Mucosa of descending colon (tissue), 3 donors: Measurements from ENCODE around the gene CLCN4. TPM values are rescaled to one million over a fixed set of nuclear protein-coding genes. Genes with fewer than 3 reads are reported as not detected.

ENCODE experiments used
- ATAC-seq: fragments of 200-7000 bp; cut with Tn5 transposase; one replicate; pipeline ENCODE4 v1.9.1; 2020; ENCODE audit warnings: mild to moderate bottlenecking, moderate library complexity
- DNase-seq, 3 donors: peaks; one replicate each; pipeline ENCODE4 v3.0.0-alpha.2; 2020
- H3K36me3 ChIP-seq: fragments of 200-600 bp; one replicate; pipeline ENCODE4 v1.8.0; 2021; ENCODE audit warnings: low read depth, mild to moderate bottlenecking
- H3K4me1 ChIP-seq: fragments of 200-600 bp; one replicate; pipeline ENCODE4 v1.8.0; 2021; ENCODE audit warnings: low read depth, mild to moderate bottlenecking
- H3K4me3 ChIP-seq: fragments of 200-600 bp; one replicate; pipeline ENCODE4 v1.8.0; 2021; ENCODE audit warnings: mild to moderate bottlenecking
- H3K9me3 ChIP-seq: fragments of 200-600 bp; one replicate; pipeline ENCODE4 v1.8.0; 2021; ENCODE audit warnings: mild to moderate bottlenecking
- intact Hi-C, 2 donors: fragments of 100-400 bp; cut with DNase I in 1 of 2; cut with micrococcal nuclease in 1 of 2; formaldehyde crosslinking; loops; one replicate each; pipeline versions ENCODE4 v1.11.0 to v1.11.1; 2022; cut with DNase I, micrococcal nuclease
- total RNA-seq, 3 donors: library from RNA; stranded (reverse); fragmentation: NEBNext Ultra II Directional in 2 of 3; extraction: Animal tissue kit (Norgen Biotek cat#: 25700) in 2 of 3; gene quantifications; one replicate each; pipeline versions ENCODE4 v1.2.1 to v1.2.4, GENCODE V29; 2021 to 2023
- TF ChIP-seq, protein P1 (sequence below): fragments of 200-600 bp; IDR thresholded peaks from one replicate; pipeline ENCODE4 v1.8.0; 2022; ENCODE audit warnings: antibody characterized with exemption, mild to moderate bottlenecking
- donor health status: DM: no; HTN: no; CAD: no; lungs with moderate emphysema.
- donor health status: DM: no; HTN: no; CAD: no.
- donor health status: DM: no; HTN: yes; CAD: no.

The CLCN4 gene
- total RNA-seq, 3 donors from 2014 or later = 0.26 to 1.8 (median 1.7) TPM

GRCh38 chrX:10110984-10111363, 45.8 kb upstream of the CLCN4 start:
- no peaks in the 10 kb centered on the region for H3K9me3 ChIP-seq
- TF ChIP-seq, protein P1, sequence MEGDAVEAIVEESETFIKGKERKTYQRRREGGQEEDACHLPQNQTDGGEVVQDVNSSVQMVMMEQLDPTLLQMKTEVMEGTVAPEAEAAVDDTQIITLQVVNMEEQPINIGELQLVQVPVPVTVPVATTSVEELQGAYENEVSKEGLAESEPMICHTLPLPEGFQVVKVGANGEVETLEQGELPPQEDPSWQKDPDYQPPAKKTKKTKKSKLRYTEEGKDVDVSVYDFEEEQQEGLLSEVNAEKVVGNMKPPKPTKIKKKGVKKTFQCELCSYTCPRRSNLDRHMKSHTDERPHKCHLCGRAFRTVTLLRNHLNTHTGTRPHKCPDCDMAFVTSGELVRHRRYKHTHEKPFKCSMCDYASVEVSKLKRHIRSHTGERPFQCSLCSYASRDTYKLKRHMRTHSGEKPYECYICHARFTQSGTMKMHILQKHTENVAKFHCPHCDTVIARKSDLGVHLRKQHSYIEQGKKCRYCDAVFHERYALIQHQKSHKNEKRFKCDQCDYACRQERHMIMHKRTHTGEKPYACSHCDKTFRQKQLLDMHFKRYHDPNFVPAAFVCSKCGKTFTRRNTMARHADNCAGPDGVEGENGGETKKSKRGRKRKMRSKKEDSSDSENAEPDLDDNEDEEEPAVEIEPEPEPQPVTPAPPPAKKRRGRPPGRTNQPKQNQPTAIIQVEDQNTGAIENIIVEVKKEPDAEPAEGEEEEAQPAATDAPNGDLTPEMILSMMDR = no peak
- H3K4me3 ChIP-seq = no peak overlapping the region
- no peaks in the 10 kb centered on the region for H3K36me3 ChIP-seq
- H3K4me1 ChIP-seq = peaks cover 6% of the 10 kb centered on the region
- intact Hi-C loops = no loop called here
- DNase-seq (peak in 1 of 3 donors; percentile 43), ATAC-seq (peak; percentile 70)

GRCh38 chrX:10111364-10112148, 45.2 kb upstream of the CLCN4 start:
- TF ChIP-seq, protein P1 = no peak
- Histone ChIP-seq H3K4me1 (peaks cover 6% of the 10 kb centered on the region), H3K36me3 (no peaks in the 10 kb centered on the region), H3K4me3 (no peak overlapping the region), H3K9me3 (no peaks in the 10 kb centered on the region)
- DNase-seq (peak; percentile 41 to 72 (median 45)), ATAC-seq (peak; percentile 67)
- intact Hi-C loops = no loop called here

DNA sequence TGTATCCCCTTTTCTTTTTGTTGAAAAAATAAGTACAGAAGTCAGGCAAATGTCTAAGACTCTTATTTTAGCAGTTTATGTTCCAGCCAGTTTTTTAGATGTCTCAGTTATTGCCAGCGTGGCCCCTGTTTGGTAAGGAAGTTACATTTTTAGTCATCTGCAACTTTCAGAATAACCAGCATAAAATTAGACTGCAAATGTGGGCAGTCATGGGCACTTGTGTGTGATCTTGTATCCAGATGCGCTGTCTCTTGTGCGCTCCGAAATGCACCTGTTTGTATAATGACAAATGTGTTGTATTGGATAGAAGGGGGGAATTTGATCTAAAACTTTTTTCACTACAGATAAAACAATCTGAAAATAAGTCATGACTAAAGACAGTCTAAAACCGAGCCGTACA, 44.3 kb upstream of the CLCN4 start:
- Histone ChIP-seq H3K9me3 (no peaks in the 10 kb centered on the region), H3K4me1 (peaks cover 3% of the 10 kb centered on the region), H3K4me3 (no peak overlapping the region), H3K36me3 (no peaks in the 10 kb centered on the region)
- ATAC-seq (no peak), DNase-seq (no peak)
- intact Hi-C loops = no loop called here
- TF ChIP-seq, protein P1 = no peak

DNA sequence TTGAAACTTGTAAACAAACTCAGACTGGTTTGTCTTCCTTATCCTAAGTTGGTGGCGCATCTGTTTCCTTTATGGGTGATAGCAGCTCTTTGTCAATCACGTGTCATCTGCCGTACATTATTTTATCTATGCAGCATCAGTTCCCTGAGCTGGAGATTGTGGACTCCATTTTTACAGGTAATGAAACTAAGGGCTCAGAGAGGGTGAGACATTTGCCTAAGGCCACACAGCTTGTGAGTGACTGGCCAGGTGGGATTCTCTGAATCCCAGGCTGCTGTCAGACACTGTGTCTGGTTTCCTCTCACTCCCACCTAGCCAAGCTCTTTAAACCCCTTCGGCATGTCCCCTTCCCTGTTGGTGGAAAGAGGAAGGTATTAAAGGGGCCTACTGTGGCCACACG, 41.7 kb upstream of the CLCN4 start:
- DNase-seq = no peak
- no peak for ATAC-seq
- Histone ChIP-seq H3K4me1 (peaks cover 2% of the 10 kb centered on the region), H3K36me3 (no peaks in the 10 kb centered on the region), H3K9me3 (no peaks in the 10 kb centered on the region), H3K4me3 (no peak overlapping the region)
- TF ChIP-seq, protein P1 = no peak
- intact Hi-C loops = loop anchor here (5.0 kb wide), 1 partner anchor 118 kb away; no protein-coding TSS in a partner anchor

- intact Hi-C loops = loop anchor here (5.0 kb wide), 1 partner anchor 120 kb away; no protein-coding TSS in a partner anchor
- DNase-seq = no peak
- TF ChIP-seq, protein P1 = no peak
- Histone ChIP-seq H3K36me3 (no peaks in the 10 kb centered on the region), H3K9me3 (no peaks in the 10 kb centered on the region), H3K4me1 (peaks cover 2% of the 10 kb centered on the region), H3K4me3 (no peak overlapping the region)
- ATAC-seq = no peak
Observed at GRCh38 chrX:10117301-10117700, 39.5 kb upstream of the CLCN4 start.
